Brain microvascular endothelial cell (primary cell): Measurements from ENCODE around the gene ECHDC3.

Source experiments
- DNase-seq: peaks from one replicate; pipeline ENCODE4 v3.0.0-alpha.2; 2020
- H3K27ac ChIP-seq: fragments of 250-450 bp; sonication (Bioruptor Pico); 2 replicates; pipeline ENCODE4 v1.5.1; 2020; ENCODE audit warnings: mild to moderate bottlenecking, moderate library complexity
- H3K27me3 ChIP-seq: fragments of 250-450 bp; sonication (Bioruptor Pico); replicated peaks from 2 replicates; pipeline ENCODE4 v1.5.1; 2020; ENCODE audit warnings: mild to moderate bottlenecking
- H3K36me3 ChIP-seq: fragments of 250-450 bp; sonication (Bioruptor Pico); replicated peaks from 2 replicates; pipeline ENCODE4 v1.5.1; 2020; ENCODE audit warnings: mild to moderate bottlenecking
- H3K4me3 ChIP-seq: 2 replicates; pipeline ENCODE4 v1.5.1; 2011; ENCODE audit warnings: low read depth, mild to moderate bottlenecking, control low read depth, low read length, moderate library complexity
- in situ Hi-C: cut with HindIII; loops from 2 replicates; pipeline ENCODE4 v1.10.0; 2017; ENCODE audit warnings: low sequenced_read_pairs, low pct_ligation_motif_present
- TF ChIP-seq, protein P1 (sequence below): IDR thresholded peaks from 2 replicates; pipeline ENCODE4 v1.5.1; 2011; ENCODE audit warnings: low read depth, mild to moderate bottlenecking, moderate library complexity, low read length, control low read depth, inconsistent platforms; ENCODE audit errors: missing control alignments

ECHDC3 gene

DNA sequence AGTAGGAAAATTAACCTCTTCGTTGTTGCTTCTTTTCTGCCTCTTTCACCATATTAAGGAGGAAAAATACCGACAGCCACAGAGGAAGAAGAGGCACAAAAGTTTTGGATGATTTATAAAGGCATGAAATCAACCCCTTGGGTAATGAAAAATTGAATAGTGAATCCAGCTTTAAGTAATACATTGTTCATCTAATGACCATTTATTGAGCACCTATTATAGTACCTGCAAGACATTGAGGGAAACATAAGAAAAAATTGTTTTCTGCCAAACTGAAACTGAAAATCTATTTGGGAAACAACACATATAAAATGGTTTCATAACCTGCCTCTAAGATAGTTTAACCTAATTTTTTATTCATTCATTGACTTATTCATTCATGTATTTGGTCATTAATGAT lies 8.2 kb downstream of the ECHDC3 start:
- TF ChIP-seq, protein P1, sequence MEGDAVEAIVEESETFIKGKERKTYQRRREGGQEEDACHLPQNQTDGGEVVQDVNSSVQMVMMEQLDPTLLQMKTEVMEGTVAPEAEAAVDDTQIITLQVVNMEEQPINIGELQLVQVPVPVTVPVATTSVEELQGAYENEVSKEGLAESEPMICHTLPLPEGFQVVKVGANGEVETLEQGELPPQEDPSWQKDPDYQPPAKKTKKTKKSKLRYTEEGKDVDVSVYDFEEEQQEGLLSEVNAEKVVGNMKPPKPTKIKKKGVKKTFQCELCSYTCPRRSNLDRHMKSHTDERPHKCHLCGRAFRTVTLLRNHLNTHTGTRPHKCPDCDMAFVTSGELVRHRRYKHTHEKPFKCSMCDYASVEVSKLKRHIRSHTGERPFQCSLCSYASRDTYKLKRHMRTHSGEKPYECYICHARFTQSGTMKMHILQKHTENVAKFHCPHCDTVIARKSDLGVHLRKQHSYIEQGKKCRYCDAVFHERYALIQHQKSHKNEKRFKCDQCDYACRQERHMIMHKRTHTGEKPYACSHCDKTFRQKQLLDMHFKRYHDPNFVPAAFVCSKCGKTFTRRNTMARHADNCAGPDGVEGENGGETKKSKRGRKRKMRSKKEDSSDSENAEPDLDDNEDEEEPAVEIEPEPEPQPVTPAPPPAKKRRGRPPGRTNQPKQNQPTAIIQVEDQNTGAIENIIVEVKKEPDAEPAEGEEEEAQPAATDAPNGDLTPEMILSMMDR, result no peak
- H3K27me3 ChIP-seq, result no peaks in the 10 kb centered on the region
- no peak overlapping the region for H3K27ac ChIP-seq
- no peak overlapping the region for H3K4me3 ChIP-seq
- in situ Hi-C loops, result loop anchor here (25.0 kb wide), 1 partner anchor 238 kb away; no protein-coding TSS in a partner anchor
- no peaks in the 10 kb centered on the region for H3K36me3 ChIP-seq
- no peak for DNase-seq

DNA sequence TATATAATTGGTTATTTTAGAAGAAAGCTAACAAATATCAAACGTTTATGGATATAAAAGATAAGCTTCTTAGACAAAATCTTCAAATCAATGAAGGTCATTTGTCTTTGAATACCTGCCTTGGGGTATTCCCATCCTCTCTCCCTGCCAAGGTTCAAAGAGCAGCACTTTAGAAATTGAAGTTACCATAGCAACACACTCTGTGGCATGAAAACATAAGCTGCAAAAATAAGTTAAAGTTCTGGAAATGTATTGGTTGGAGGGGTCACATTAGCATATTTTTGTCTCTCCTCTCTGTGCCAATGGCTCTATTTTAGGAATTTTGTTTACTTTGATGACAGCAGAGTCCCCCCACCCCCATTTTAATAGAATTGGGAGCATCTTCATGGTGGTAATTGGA lies 12.0 kb downstream of the ECHDC3 start:
- H3K4me3 ChIP-seq, result no peak overlapping the region
- TF ChIP-seq, protein P1, result no peak
- H3K36me3 ChIP-seq, result no peaks in the 10 kb centered on the region
- no peaks in the 10 kb centered on the region for H3K27me3 ChIP-seq
- H3K27ac ChIP-seq, result no peak overlapping the region
- no peak for DNase-seq
- in situ Hi-C loops, result loop anchor here (25.0 kb wide), 1 partner anchor 242 kb away; no protein-coding TSS in a partner anchor

DNA sequence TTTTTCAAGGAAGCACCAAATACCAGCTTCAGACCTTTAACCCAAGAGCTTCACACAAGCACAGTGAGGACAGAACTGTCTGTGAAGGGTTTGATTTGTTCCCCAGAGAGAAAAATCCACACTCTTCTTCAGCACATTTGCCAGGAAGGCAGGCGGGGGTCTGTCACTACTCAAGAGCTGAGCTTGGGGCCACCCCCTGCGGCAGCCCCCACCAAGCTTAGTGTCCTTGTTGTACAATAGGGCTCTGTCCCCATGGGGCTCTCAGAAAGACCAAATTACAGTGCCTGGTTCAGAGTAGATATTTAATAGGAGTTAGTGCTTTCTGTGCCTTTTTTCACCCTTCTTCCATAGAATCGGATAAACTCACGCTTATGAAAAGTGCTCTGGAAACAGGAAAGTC lies 12.4 kb downstream of the ECHDC3 start:
- no peak overlapping the region for H3K27ac ChIP-seq
- in situ Hi-C loops, result loop anchor here (25.0 kb wide), 1 partner anchor 242 kb away; no protein-coding TSS in a partner anchor

DNA sequence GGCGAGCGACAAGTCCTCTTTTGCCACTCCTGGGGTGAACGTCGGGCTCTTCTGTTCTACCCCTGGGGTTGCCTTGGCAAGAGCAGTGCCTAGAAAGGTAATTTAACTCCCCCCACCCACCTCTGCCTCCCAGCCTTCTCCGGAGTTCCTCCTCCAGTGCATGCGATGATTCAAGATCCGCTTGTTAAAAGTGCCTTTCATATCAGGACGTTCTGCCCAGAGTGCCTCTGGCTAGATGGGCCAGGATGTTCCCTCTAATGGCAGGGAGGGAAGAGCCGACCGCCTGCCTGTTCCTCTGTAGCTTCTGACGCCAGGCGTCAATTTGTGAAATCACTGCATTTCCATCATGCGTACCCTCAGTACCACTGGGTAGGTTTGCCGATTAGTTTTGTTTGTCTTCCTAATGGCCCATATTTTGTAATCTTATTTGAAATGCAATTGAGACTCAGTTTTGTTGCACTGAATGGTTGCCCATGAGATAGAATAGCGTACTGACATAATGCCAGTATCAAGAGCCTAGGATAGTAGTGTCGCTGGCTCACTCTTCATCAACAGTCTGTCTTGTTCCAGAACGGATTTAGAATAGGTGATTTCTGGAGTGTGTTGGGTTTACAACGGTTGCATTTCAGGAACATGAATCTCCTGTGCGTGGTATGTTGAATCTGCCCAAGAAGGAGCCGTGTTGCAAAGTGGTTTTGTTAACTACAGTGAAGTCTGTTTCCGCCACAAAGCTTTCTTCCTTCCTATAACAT lies 13.5 kb downstream of the ECHDC3 start:
- H3K36me3 ChIP-seq, result no peaks in the 10 kb centered on the region
- TF ChIP-seq, protein P1, result no peak
- H3K27me3 ChIP-seq, result no peaks in the 10 kb centered on the region
- H3K27ac ChIP-seq, result no peak overlapping the region
- in situ Hi-C loops, result loop anchor here (25.0 kb wide), 1 partner anchor 243 kb away; no protein-coding TSS in a partner anchor
- no peak overlapping the region for H3K4me3 ChIP-seq
- no peak for DNase-seq

More for the DNA sequence above, 12.4 kb downstream of the ECHDC3 start:
- DNase-seq, result no peak
- TF ChIP-seq, protein P1, result no peak
- Histone ChIP-seq H3K4me3 (no peak overlapping the region), H3K36me3 (no peaks in the 10 kb centered on the region), H3K27me3 (no peaks in the 10 kb centered on the region)

GRCh38 chr10:11756766-11757315 lies 14.7 kb downstream of the ECHDC3 start:
- DNase-seq, result no peak
- H3K27me3 ChIP-seq, result no peaks in the 10 kb centered on the region
- H3K27ac ChIP-seq, result peak overlapping the region; percentile 97
- H3K36me3 ChIP-seq, result no peaks in the 10 kb centered on the region
- TF ChIP-seq, protein P1, result no peak
- in situ Hi-C loops, result loop anchor here (25.0 kb wide), 1 partner anchor 245 kb away; no protein-coding TSS in a partner anchor
- H3K4me3 ChIP-seq, result no peak overlapping the region
